ENCODE data around the gene LST1.

DNA sequence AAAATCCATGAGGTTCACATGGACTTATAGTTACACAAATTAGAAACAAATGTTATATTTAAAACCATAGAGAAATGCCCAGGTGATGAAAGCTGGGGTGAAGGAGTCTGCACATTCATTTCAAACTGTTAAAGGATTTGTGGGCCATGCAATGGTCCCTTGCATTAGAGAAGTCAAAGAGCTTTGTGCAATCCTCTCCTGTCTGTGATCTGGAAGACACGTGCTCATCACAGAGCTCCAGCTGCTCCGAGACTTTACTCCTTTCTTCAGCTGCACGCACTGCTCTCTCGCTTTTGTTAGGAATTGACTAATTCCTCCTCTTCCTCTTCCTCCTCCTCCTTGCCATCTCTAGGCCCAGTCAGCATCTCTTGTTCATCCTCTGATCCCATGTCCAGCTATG, 24.9 kb downstream of the LST1 start:
- TF ChIP-seq POLR2AphosphoS5 (IDR thresholded peaks at IDR 0.05) (no peak), POLR2A (IDR thresholded peaks at IDR 0.05) (no peak), CTCF (IDR thresholded peaks at IDR 0.05) (no peak)

Measured in upper lobe of left lung (tissue), 4 donors.